Stimulated activated CD4-positive, alpha-beta T cell treated with anti-CD3 and anti-CD28 coated beads, Interleukin-15, amount 100 ng/mL, for 24 hours (primary cell): ENCODE measurements around the gene GTF2IRD2.
"Not testable (repeated sequence)": the region's sequence is repeated elsewhere in the genome, so short reads cannot be mapped to it uniquely, and the experiment has no call there.

Experiments
- DNase-seq: peaks from one replicate; pipeline ENCODE4 v3.0.0-alpha.2; 2020

The GTF2IRD2 gene

DNA sequence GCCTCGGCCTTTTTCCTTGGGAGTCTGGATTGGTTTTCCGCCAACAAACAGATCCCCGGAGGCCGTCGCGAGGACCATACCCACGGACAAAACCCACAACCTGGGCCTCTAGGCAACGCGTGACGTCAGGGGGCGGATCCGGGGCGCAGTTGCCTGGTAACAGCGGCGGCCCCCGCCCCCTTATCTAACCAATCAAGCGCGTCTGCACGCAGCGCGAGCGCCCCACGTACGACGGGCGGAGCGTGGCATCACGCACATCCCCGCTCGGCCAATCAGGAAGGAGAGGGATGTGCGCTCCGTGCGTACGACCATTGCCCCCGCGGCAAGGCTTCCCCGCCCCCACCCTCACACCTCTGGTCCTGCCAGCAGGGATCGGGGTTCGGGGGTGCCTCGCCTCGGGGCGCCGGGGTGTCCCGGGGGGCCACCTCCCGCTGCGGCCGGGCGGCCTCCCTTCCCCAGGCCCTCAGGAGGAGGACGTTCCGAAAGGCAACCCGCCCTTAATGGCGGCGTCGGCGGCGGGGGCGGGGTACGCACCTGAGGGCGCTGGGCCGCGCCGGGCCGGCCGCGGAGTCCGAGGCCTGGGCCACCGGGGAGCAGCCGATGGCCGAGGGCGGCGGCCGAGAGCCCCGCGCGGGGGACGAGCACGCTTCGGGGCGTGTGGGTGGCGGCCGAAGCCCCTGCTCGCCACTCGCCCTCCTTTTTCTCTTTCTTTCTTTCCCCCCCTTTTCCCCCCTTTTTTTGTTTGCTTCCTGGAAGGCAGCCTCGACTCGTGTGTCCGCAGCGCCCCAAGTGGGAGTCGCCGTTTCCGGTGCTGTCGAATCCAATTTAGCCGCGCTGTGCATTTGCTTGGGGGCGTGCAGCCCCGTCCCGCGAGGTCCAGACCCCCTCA is at the start of gene GTF2IRD2:
Gene GTF2IRD2 (minus strand): TSS at position 773 of the 889 bp plus-strand sequence. CDS start 15,227 bp downstream, outside the sequence.
- not testable (repeated sequence) for DNase-seq

GRCh38 chr7:74890158-74891123 is 39.0 kb upstream of the GTF2IRD2 start:
- peak; percentile 87 for DNase-seq

DNA sequence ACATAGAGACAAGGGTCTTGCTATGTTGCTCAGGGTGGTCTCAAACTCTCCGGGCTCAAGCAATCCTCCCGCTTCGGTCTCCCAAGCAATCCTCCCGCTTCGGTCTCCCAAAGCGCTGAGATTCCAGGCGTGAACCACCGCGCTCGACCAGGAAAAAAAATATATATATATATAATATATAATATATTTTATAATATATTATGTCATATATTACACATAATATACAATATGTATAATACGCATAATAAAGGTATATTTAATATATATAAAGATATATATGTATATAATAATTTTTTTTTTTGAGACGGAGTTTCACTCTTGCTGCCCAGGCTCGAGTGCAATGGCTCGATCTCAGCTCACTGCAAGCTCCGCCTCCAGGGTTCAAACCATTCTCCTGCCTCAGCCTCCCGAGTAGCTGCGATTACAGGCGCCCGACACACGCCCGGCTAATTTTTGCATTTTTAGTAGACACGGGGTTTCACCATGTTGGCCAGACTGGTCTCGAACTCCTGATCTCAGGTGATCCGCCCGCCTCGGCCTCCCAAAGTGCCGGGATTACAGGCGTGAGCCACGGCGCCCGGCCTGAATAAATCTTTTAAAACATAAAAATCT is 38.2 kb upstream of the GTF2IRD2 start:
- DNase-seq = not testable (repeated sequence)

GRCh38 chr7:74885295-74885694 is 33.9 kb upstream of the GTF2IRD2 start:
- DNase-seq = not testable (repeated sequence)

GRCh38 chr7:74882110-74882509 is 30.7 kb upstream of the GTF2IRD2 start:
- DNase-seq = not testable (repeated sequence)

DNA sequence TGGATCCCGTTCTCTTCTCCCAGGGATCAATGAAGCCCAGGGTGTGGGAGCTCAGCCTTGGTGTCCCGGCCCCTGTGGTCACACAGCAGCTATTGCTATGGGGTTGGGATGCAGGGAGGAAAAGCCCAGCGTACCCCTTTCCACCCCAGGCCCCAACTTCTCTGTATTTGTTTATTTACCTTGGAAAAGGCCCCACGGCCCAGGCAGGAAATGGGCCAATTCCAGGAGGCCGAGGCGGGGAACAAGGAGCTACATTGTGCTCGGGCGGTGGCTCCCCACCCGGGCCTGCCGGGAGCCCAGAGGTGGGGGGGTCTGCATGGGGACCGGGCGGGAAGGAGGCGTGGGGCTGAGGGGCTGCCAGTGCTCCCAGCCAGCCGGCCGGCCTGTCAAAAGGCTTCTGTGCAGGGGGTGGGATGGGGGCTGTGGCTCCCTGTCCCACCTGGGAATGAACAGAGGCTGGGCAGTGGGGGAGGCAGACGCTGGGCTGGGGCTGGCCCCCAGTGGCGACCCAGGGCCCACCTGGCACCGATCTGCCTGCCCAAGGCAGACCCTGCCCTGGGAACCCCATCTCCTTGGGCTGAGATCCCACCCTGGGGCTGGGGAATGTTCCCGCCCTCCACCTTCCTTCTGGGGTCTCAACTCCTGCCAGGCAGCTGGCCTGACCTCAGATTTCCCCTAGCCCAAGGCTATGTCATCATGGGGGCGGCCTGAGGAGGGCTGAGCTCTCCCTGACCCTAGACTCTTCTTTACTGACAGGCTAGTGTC is 23.5 kb upstream of the GTF2IRD2 start:
- not testable (repeated sequence) for DNase-seq

- not testable (repeated sequence) for DNase-seq
Observed at GRCh38 chr7:74874104-74874747, 22.8 kb upstream of the GTF2IRD2 start.

- not testable (repeated sequence) for DNase-seq
Observed at GRCh38 chr7:74872542-74872941, 21.1 kb upstream of the GTF2IRD2 start.

GRCh38 chr7:74865777-74866176 is 14.4 kb upstream of the GTF2IRD2 start:
- DNase-seq = not testable (repeated sequence)

- not testable (repeated sequence) for DNase-seq
Observed at GRCh38 chr7:74849853-74850252, 1.6 kb downstream of the GTF2IRD2 start.

GRCh38 chr7:74830411-74830810 is 21.0 kb downstream of the GTF2IRD2 start:
- not testable (repeated sequence) for DNase-seq

GRCh38 chr7:74829959-74830358 is 21.4 kb downstream of the GTF2IRD2 start:
- DNase-seq = not testable (repeated sequence)

DNA sequence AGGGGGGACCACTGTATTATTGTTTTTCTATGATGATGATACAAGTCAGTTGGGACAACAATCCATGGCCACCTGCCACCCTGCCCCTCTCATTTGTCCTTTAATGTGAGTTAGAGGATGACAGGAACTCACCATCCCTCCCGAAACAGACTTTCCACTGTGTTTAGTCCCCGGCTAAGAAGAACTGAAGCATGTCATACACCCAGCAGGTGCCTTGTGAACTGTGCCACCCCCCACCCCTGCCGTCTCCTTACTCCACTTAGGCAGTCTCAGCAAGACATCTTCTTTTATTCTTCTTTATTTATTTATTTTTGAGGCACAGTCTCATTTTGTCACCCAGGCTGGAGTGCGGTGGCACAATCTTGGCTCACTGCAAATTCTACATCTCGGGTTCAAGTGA is 30.1 kb downstream of the GTF2IRD2 start:
- not testable (repeated sequence) for DNase-seq

DNA sequence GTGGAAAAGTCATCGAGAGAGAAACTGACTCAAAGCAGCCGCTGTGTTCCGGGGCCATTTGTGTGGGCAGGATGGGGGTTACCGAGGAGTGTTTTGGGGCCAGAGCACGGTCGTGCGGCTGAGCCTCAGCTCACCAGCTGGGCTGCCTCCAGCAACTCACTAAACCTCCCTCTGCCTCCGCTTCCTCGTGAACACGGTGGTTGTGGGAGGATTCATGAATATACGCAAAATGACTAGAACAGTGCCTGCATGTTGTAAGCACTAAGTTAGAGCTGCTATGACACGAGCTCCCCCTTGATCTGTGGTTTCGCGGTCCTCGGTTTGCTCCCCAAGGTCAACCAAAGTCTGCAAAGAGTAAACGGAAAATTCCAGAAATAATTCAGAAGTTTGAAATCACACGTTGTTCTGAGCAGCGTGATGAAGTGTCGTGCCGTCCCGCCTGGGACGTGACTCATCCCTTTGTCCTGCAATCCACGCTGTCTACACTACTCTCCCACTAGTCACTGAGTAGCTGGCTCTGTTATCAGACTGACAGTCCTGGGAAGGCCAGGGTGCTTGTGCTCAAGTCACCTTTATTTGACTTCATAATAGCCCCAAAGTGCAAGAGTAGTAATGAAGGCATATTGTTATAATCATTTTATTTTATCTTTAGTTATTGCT is 31.1 kb downstream of the GTF2IRD2 start:
- not testable (repeated sequence) for DNase-seq

DNA sequence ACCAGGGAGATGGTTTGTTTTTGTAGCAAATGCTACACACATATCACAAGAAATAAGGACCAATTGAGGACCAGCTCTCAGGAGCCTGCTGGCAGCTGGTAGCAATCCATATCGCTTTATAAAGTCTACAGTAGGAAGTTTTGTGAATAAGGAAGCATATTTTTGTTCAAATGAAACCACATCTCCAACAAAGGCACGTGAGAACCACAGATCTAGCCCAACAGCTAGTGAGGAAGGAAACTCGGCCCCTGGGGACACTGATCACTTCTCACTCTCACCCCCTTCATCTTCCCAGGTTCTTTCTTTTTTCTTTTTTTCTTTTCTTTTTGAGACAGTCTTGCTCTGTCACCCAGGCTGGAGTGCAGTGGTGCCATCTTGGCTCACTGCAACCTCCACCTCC is 35.5 kb downstream of the GTF2IRD2 start:
- DNase-seq = not testable (repeated sequence)

GRCh38 chr7:74798644-74799043 is 52.8 kb downstream of the GTF2IRD2 start:
- peak; percentile 34 for DNase-seq

GRCh38 chr7:74797848-74798622 is 53.4 kb downstream of the GTF2IRD2 start:
- not testable (repeated sequence) for DNase-seq

GRCh38 chr7:74789200-74789736 is 62.1 kb downstream of the GTF2IRD2 start:
- DNase-seq = not testable (repeated sequence)

DNA sequence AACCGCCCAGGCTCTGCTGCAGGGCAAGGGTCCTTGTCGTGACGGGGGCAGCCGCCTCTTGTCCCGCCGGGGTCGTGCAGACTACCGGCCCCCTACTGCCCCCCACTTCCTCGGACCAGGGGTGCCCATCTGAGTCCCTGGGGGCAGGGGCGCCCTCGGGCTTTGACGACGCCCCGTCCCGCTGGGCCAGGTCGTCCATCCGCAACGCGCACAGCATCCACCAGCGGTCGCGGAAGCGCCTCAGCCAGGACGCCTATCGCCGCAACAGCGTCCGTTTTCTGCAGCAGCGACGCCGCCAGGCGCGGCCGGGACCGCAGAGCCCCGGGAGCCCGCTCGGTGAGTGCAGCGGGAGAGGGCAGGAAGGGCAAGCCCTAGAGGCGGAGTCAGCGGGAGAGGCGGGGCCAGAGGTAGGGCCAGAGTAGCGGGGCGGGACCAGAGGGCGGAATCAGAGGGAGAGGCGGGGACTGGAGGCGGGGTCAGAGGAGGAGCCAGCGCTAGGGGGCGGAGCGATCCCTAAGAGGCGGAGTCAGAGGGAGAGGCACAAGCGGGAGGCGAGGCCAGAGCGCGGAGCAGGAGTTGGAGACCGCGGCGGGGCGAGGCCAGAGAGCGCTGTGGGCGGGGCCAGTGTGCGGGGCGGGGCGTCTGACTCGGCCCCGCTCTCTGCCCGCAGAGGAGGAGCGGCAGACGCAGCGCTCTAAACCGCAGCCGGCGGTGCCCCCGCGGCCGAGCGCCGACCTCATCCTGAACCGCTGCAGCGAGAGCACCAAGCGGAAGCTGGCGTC is 62.8 kb downstream of the GTF2IRD2 start:
- peak; percentile 94 for DNase-seq
